Lung (tissue), 12 donors: ENCODE data around the gene LYPD5. TPM values are rescaled to one million over a fixed set of nuclear protein-coding genes. Genes with fewer than 3 reads are reported as not detected.

Source experiments
- ATAC-seq: fragments of 200-7000 bp; cut with Tn5 transposase; one replicate; pipeline ENCODE4 v1.9.1; 2020; ENCODE audit warnings: moderate number of reproducible peaks; ENCODE audit not compliant: insufficient read depth, low FRiP score
- DNase-seq, 3 donors: peaks; one replicate each; pipeline ENCODE4 v3.0.0-alpha.2; 2013 to 2017
- H3K27ac ChIP-seq, 2 donors: one replicate each; pipeline ENCODE4 v1.5.1; 2013; ENCODE audit warnings: mild to moderate bottlenecking in 2 of 2, moderate library complexity in 2 of 2, control low read depth in 1 of 2, inconsistent platforms in 1 of 2, low read depth in 1 of 2, low read length in 1 of 2
- H3K27me3 ChIP-seq, 3 donors: one replicate each; pipeline ENCODE4 v1.5.1; 2013; ENCODE audit warnings: low read length in 2 of 3; ENCODE audit not compliant: control insufficient read depth in 3 of 3, insufficient read depth in 3 of 3
- H3K36me3 ChIP-seq, 4 donors: one replicate each; pipeline ENCODE4 v1.5.1; 2013; ENCODE audit warnings: low read length in 4 of 4, mild to moderate bottlenecking in 1 of 4, moderate library complexity in 1 of 4; ENCODE audit not compliant: control insufficient read depth in 4 of 4, insufficient read depth in 4 of 4
- H3K4me1 ChIP-seq, 5 donors: one replicate each; pipeline ENCODE4 v1.5.1; 2013; ENCODE audit warnings: low read length in 5 of 5, mild to moderate bottlenecking in 2 of 5, moderate library complexity in 1 of 5; ENCODE audit not compliant: control insufficient read depth in 5 of 5, insufficient read depth in 5 of 5
- H3K4me3 ChIP-seq: one replicate; pipeline ENCODE4 v1.5.1; 2013; ENCODE audit warnings: mild to moderate bottlenecking, control low read depth, moderate library complexity
- H3K9ac ChIP-seq, 2 donors: one replicate each; pipeline ENCODE4 v1.5.1; 2013; ENCODE audit warnings: low read length in 2 of 2, control low read depth in 1 of 2; ENCODE audit not compliant: insufficient read depth in 1 of 2
- H3K9me3 ChIP-seq, 4 donors: one replicate each; pipeline ENCODE4 v1.5.1; 2013; ENCODE audit warnings: low read length in 3 of 4, mild to moderate bottlenecking in 1 of 4, moderate library complexity in 1 of 4; ENCODE audit not compliant: control insufficient read depth in 4 of 4, insufficient read depth in 3 of 4
- WGBS, 2 donors: extraction: QIAGEN DNeasy Blood & Tissue Kit; methylation state at CpG; one replicate each; pipeline ENCODE4 v1.1.7; 2013; 5-methylcytosine and 5-hydroxymethylcytosine counted together
- polyA plus RNA-seq, 2 donors: library from polyadenylated mRNA; stranded (reverse); fragments of 200-250 nt; gene quantifications; one replicate each; pipeline ENCODE4 v1.2.1, GENCODE V29; 2013
- total RNA-seq, 2 donors: library from RNA; depleted of rRNA in 1 of 2; stranded (reverse); fragments of >200 nt in 1 of 2; gene quantifications; one replicate each; pipeline ENCODE4 v1.2.1, GENCODE V29; 2014 to 2021
- TF ChIP-seq, protein P1 (sequence below): IDR thresholded peaks from 2 replicates; pipeline ENCODE4 v1.5.1; 2012; ENCODE audit warnings: mild to moderate bottlenecking; ENCODE audit errors: control extremely low read depth, extremely low read depth
- donor health status: control.
- donor health status: control.
- donor health status: Bipolar disorder and iron deficiency.
- donor health status: healthy.
- donor health status: DM: yes; HTN: yes; CAD: no.

LYPD5 gene
- total and polyA plus RNA-seq, 4 donors = 0.51 to 8.1 (median 2.9) TPM

GRCh38 chr19:43774103-43774939, 27.9 kb downstream of the LYPD5 start:
- TF ChIP-seq, protein P1, sequence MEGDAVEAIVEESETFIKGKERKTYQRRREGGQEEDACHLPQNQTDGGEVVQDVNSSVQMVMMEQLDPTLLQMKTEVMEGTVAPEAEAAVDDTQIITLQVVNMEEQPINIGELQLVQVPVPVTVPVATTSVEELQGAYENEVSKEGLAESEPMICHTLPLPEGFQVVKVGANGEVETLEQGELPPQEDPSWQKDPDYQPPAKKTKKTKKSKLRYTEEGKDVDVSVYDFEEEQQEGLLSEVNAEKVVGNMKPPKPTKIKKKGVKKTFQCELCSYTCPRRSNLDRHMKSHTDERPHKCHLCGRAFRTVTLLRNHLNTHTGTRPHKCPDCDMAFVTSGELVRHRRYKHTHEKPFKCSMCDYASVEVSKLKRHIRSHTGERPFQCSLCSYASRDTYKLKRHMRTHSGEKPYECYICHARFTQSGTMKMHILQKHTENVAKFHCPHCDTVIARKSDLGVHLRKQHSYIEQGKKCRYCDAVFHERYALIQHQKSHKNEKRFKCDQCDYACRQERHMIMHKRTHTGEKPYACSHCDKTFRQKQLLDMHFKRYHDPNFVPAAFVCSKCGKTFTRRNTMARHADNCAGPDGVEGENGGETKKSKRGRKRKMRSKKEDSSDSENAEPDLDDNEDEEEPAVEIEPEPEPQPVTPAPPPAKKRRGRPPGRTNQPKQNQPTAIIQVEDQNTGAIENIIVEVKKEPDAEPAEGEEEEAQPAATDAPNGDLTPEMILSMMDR = peak; percentile 13
- DNase-seq (peak; percentile 54 to 73 (median 69)), ATAC-seq (peak; percentile 84)
- 34 to 51% methylated on average over 59 to 63 of the region's 63 CpGs for WGBS, 2 donors
- no peak overlapping the region for H3K4me3 ChIP-seq
- no peak overlapping the region for H3K27ac ChIP-seq
- H3K27me3 ChIP-seq = peaks cover 0 to 4% (median 0%) of the 10 kb centered on the region in 3 donors
- no peaks in the 10 kb centered on the region for H3K9me3 ChIP-seq
- no peak overlapping the region for H3K9ac ChIP-seq
- no peaks in the 10 kb centered on the region for H3K36me3 ChIP-seq
- H3K4me1 ChIP-seq = peaks cover 0 to 18% (median 10%) of the 10 kb centered on the region in 5 donors

GRCh38 chr19:43773725-43774102, 28.5 kb downstream of the LYPD5 start:
- H3K9ac ChIP-seq = no peak overlapping the region
- peaks cover 0 to 4% (median 0%) of the 10 kb centered on the region in 3 donors for H3K27me3 ChIP-seq
- TF ChIP-seq, protein P1 = no peak
- H3K36me3 ChIP-seq = no peaks in the 10 kb centered on the region
- DNase-seq (no peak), ATAC-seq (no peak)
- peaks cover 0 to 18% (median 10%) of the 10 kb centered on the region in 5 donors for H3K4me1 ChIP-seq
- H3K27ac ChIP-seq = no peak overlapping the region
- no peak overlapping the region for H3K4me3 ChIP-seq
- H3K9me3 ChIP-seq = no peaks in the 10 kb centered on the region
- WGBS, 2 donors = 77 to 84% methylated on average over 5 of the region's 5 CpGs

- H3K36me3 ChIP-seq = no peaks in the 10 kb centered on the region
- H3K27me3 ChIP-seq = no peaks in the 10 kb centered on the region
- H3K4me3 ChIP-seq = no peak overlapping the region
- H3K9ac ChIP-seq = no peak overlapping the region
- WGBS, 2 donors = 90 to 91% methylated on average over 14 of the region's 14 CpGs
- H3K9me3 ChIP-seq = no peaks in the 10 kb centered on the region
- no peak overlapping the region for H3K27ac ChIP-seq
- peaks cover 0 to 7% (median 0%) of the 10 kb centered on the region in 5 donors for H3K4me1 ChIP-seq
- TF ChIP-seq, protein P1 = no peak
- ATAC-seq (no peak), DNase-seq (no peak)
Observed at GRCh38 chr19:43769256-43769655, 33.0 kb downstream of the LYPD5 start.
